HCEC 1CT (cell line): ENCODE measurements around the gene SPDYE4.
"Not testable (repeated sequence)": the region's sequence is repeated elsewhere in the genome, so short reads cannot be mapped to it uniquely, and the experiment has no call there.

Source experiments
- DNase-seq: peaks from one replicate; pipeline ENCODE4 v3.0.0-alpha.2; 2017

Gene SPDYE4, protein sequence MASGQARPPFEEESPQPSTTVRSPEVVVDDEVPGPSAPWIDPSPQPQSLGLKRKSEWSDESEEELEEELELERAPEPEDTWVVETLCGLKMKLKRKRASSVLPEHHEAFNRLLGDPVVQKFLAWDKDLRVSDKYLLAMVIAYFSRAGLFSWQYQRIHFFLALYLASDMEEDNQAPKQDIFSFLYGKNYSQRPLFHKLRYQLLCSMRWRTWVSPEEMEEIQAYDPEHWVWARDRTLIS

DNA sequence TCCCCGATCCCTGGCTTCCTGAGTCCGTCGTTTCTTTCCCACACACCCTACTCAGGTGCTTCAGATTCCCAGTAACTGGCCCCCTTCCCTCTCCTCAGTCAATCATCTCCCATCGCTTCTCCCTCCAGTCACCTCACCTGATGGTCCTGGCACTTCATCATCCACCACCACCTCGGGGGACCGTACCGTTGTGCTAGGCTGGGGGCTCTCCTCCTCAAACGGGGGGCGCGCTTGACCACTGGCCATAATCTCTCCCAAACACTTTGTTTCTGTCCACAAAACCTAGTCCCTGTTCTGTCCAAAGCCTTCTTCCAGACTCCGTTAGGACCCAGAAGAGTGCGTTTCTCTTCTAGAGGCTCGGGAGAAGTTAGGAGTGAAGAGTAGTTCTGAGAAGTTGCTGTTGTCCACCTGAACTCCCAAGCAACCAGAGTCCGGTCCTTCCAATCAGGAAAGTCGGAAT is at the start of gene SPDYE4:
SPDYE4 (minus strand) TSS at position 410 of the 460 bp plus-strand sequence; CDS start at position 246, 164 bp downstream.
- no peak for DNase-seq

DNA sequence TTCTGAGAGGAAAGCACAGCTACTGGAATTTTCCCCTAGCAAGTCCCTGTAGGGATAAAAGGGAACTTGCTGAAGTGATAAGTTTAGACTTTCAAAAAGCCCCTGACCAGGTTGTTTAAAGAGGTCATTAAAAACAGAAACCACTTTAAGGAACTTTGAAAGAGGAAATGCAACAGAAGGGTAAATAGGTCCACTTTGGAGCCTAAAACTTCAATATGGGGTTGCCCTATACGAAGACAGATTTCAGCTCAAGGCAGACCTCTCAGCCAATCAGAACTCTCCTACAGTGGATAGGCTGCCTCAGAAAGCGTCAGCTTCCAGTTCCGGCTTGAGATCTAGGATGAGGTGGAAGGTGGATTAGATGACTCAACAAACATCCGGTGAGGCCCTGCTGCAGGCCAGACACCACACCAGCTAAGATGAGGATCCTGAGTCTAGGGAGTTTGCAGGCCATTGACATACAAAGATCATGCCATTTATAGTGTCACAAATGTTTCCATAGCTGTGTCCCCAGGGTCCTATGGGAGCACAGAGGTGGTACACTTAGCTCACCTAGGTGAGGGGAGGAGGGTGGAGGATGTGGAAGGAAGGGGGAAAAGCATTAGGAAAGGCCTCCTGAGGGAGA is 48.7 kb upstream of the SPDYE4 start:
- DNase-seq: no peak

DNA sequence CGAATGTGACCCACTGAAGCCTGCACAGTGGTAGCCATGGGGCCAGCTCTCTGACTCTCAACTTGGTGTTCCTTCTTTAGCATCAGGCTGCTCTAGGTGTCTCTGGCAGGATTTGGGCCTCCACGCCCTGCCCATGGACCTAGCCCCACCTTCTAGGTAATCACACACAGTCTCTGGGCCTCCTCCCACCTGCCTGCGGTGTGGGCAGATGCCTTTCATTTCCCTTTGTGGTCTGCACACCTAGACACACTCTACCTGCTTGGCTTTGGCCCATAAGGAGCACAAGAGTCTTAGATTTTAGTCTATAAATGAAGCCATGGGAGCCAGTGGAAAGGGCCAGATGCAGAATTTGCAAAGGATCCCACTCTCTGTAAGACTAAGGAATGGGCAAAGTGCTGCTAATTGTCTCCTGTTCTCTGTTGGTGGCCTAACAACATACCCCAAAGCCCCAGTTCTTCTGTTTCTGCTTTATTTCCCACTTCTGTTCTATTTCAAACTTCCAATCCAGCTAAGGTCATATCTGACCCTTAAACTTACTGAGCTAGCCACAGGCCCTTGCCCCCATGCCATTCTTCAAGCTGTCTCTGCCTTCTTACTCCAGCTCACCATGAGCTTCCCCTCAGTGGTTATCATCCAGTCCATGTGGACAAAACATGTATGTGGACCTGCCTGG is 48.0 kb upstream of the SPDYE4 start:
- DNase-seq: no peak

DNA sequence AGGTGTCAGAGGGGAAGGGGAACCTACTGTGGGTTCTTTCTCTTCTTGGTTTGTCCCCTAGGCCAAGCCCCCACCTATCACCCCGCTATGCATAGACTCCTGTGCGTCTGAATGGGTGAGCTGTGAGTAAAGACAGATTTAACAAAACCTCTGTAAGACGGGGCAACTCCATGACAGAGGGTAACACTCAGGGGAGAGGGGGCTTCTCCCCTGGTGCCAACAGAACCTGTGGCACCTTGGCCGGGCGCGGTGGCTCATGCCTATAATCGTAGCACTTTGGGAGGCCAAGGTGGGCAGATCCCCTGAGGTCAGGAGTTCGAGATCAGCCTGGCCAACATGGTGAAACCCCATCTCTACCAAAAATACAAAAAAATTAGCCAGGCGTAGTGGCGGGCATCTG is 47.0 kb upstream of the SPDYE4 start:
- not testable (repeated sequence) for DNase-seq

DNA sequence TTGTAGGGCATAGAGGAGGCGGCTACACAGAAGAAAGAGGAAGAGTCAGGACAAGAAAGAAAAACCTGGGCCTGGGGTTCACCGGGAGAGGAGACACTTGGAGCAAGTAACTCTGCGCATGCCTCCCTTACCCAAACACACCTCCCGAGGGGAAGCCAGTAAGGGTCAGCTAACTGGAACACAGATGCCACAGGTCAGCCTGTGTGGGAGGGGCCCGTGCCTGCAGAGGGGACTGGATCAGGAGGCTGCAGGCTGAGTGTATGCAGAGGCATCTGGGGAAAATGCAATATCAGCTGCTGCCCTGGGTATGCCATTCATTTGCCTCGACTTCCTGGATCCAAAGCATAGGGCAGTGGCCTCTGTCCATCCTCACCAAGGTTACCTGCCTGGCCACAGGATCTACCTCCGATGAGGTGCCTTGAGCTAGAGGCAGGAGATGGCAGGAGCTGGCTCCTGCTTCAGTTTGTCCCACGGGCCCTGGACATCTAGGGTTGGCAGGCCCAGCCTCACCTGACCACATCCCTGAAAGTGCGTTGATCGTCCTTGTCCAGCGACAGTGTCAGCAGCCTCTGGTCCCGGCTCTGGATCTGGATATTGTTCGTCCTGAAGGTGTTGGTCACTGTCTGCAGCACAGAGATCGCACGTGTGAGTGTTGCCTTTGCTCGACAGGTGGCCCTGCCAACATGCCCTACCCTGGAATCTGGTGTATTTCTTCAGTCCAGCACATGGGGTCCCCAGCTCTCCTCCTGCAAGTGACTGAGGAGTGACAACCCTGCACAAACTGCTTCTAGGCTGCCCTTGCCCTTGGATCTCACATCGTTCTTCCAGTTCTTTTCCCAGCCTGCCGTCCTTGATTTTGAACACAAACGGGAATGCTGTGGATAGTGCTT is 45.4 kb upstream of the SPDYE4 start:
- no peak for DNase-seq

DNA sequence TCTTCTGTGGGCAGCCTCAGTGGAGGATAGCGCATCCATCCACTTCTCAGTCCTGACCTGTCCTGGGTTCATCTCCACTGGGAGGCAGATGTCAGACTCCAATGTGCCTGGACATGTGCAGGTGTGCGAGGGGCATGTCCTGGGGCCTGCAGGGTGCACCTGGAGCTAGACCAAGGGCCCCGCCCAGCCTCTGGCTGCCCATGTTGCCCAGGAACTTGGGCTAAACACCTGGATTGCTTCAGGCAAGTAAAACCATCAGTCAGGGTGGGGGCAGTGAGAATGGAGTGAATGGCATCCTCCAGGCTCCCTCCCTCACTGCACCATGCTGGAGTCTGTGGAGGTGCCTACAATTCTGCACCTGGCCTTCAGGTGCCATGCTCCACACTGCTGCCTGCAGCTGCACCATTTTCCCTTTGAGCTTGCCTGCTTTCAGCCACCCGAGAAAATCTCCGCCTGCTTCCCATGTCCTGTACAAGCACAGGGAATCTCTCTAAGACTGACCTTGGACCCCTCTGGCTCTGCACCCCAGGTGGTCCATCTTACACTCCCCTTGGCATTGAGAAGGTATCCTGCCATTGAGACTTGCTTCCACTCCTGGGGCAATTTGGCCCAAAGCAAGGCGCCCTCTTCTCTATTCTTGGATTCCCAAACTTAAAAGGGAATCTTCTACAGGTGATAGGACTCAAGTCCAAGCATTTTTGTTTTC is 42.9 kb upstream of the SPDYE4 start:
- no peak for DNase-seq

DNA sequence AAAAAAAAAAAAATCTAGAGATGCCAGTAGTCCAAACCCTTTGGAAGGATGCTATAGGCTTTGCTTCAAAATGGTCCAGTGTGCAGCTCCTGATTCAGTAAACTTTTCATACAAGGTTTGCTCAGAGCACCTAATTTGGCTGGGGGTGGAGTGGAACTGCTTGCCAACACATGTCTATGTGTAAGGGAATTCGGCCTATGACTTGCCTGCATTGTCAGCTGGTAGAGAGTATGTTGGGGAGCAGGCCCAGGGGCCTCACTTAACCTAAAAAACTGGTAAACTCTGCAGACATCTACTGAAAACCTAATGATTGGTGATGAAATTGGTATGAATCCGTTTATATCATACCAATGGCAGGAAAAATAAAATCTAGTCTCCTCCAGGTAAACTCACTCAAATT is 42.3 kb upstream of the SPDYE4 start:
- DNase-seq: no peak

DNA sequence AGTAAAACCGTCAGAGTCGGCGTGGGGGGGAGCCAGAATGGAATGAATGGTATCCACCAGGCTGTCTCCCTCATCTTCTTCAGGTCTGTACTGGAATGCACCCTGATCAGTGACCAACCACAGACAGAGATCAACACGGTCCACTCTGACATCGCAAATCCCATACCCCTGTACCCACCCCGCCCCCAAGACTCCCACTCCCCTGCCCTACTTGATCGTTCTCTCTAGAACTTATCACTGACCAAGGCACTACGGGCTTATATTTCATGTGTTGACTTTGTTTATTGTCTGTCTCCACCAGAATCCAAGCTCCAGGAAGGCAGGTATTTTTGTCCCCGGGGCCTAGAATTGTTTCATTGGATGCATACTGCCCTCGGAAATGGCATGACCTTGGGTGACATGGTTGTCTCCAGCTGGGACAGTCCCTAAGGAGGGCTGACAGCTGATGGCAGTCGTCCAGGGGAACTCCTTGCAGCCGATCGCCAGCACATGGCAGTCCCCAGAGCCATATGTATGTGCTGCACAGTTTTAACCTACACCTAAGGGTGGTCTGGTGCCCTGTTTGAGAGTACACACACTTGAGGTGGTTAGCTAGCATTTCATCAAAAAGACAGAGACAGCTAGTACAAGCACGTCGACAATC is 41.3 kb upstream of the SPDYE4 start:
- DNase-seq: no peak

DNA sequence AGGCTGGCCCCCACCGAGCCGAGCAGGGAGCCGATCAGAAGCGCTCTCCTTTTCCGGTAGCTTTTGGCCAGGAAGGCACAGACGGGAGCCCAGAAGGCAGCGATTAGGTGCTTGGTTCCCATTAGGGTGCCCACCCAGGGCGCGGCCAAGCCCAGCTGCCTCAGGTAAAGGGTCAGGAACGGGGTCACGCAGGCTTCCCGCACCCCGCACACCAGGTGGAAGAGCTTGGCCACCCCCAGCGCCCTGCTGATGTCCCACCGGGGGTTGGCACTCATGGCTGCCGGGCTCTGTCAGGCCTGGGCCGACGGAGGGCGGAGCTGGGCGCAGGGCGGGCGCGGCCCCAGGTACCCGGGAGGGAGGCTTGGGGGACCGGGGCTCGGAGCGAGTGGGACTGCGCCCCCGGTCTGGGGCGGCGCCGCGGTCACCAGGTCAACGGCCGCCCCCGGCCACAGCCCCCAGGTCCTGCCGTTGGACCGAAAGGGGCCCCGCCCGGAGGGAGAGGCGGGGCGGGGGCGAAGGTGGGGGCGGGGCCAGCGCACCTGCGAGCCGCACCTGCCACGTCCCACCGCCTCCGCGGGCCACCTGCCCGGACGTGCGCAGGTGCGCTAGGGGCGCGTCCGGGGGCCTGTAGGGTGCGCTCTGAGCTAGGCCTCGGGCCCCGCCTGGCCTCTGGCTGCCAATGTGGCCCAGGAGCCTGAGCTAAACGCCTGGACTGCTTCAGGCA is 40.7 kb upstream of the SPDYE4 start, which contains the start of gene MFSD6L:
MFSD6L (minus strand) TSS at position 520 of the 724 bp plus-strand sequence; CDS start at position 275, 245 bp downstream.
- DNase-seq: no peak

DNA sequence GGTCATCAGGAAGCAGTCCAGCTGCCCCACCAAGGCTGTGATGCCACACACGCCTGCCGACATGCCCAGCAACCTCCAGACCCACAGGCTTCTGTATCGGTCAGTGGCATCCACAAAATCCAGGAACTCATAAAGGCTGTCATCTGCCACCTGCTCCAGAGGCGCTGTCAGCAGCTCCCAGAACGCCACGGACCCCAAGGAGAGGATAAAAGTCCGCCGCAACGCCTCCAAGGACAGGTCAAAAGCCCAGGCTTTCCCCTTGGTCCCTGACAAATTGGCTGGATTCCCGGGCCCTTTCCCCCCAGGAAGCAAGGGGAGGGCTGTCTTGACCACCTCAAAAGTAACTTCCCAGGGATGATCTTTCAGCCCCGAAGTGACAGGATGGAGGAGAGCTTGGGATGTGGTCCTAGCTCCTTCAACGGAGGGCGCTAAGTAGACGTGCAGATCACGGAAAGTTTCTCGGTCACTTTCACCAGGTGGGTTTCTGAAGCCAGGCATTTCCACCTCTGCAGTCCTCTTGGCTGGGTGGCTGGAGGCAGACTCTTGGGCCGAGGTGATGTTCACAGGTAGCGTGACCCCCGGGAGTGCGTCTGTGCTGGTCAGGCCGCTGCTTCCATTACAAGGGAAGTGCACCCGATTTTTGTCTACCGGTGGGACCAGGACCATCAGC is 40.0 kb upstream of the SPDYE4 start:
- DNase-seq: no peak

DNA sequence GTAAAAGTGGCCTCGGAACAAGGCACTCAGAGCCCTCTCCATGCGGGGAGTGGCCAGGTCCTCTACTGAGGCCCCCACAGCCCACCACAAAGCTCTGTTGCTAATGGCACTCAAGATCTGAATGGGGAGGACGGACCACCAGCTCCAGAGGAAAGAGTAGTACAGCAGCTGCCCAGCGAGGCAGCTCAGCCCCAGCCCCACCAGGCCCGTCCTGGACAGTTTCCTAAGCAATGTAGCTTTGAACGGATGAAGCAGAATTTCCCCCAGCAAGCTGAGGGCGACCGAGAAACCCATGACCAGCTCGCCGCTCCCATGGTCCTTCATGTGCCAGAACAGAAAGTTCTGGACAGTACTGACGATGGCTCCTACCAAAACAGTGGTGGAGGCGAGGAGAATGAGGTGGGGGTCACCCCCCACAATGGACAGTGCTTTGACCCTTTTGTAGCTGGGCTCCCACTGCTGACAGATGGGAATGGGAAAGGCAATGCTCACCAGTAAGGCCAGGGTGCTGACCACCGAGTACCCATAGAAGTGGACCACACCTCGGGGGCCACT is 39.4 kb upstream of the SPDYE4 start:
- DNase-seq: no peak

DNA sequence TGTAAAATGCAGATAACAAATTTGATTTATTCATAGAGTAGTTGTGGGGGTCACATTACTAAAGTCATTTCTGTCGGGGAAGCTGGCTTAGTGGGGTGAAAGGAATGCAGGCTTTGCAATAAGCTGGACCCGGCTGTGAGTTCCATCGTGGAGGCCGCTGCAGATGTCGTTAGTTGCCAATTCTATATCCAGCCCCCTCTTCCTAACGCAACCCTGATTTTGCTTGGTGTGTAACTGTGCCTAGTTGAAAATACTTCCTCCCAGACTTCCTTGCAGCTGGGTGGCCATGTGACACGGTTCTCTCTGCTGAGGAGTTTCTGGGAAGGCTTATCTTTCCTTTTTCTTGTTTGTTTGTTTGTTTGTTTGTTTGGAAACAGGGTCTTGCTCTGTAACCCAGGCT is 36.3 kb upstream of the SPDYE4 start:
- no peak for DNase-seq

DNA sequence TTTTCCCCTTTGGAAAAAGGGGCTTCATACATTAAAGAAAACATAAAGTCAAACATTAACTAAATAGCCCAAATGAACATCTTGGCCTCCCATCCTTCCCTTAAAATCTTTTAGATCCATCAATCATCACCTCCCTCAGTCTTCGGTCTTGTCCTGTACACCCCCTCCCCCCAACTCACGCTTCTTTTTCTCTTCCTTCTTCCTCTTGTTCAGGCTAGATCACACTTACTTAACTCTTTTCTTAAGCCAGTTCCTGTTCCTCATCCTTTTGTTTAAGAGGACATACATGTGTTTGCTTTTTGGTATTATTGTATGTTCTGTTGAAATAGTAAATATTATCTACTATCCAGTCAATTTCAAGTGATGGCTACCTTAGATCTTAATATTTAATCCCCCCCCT is 35.3 kb upstream of the SPDYE4 start:
- no peak for DNase-seq

DNA sequence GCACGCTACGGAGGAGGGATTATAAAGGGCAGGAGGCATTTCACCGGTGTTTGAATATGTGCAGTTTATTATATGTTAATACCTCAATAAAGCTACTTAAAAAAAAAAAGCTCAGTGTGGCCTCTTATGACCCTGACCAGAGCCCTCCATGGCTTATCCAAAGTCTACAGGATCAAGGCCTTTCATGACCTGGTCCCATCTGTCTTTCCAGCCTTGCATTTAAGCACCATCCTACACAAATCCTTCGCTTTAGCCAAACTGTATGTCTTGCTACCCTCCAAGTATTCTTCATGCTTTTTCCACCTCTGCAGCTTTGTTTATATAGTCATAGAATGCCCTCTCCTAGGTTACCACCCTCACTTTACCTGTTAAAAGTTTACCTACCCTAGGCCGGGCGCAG is 34.3 kb upstream of the SPDYE4 start:
- no peak for DNase-seq

DNA sequence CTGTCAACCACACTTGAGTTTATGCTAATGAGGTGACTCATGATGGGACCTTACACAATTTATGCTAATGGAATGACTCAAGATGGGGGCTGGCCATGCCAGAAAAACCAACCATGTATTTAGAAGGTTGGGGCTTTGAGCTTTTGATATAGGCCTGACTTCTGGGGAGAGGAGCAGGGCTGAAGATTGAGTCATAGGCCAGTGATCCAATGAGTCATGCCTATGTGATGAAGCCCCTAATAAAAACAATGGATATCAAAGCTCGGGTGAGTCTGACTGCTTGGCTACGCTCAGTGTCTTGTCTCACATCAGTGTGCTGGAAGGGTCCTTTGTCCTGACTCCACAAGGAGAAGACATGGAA is 33.5 kb upstream of the SPDYE4 start:
- peak; percentile 22 for DNase-seq

DNA sequence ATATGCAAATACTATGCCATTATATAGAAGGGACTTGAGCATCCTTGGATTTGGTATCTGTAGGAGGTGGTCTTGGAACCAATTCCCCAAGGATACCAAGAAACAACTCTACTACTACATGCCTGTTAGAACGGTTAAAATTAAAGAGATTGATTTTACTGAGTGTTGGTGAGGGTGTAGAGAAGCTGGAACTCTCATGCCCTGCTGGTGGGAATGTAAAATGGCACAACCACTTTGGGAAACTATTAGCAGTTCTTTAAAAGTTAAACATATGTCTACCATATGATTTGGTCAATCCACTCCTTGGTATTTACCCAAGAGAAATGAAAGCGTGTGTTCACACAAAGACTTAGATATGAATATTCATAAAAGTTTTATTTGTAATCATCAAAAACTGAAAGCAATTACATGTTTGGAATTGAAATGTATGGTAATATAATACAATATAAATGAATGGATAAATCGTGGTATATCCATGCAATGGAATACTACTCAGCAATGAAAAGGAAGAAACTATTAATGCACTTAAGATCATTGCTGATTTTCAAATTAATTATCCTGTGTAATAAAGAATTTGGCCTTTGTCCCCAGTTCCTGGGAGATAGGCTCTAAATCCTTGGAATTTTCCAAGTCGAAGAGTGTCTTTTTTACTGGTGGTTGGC is 33.0 kb upstream of the SPDYE4 start:
- DNase-seq: no peak

DNA sequence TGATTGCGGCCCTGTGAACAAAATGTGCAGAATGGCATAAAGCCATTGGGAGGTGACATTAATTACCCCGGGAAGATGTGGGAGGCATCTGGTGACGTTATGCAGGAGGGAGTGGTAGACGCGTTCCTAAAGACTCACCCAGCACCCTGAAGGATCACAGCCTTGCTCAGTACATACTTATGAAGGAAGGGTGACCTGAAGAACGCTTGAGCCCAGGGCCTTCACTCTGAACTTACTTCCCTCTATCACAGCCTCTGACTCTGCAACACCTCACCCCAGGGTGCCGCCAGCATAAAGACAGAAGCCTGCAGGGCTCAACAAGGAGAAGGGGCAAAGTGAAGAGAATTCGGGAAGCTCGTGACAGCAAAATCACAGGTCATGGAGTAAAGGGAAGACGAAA is 31.4 kb upstream of the SPDYE4 start:
- DNase-seq: no peak

DNA sequence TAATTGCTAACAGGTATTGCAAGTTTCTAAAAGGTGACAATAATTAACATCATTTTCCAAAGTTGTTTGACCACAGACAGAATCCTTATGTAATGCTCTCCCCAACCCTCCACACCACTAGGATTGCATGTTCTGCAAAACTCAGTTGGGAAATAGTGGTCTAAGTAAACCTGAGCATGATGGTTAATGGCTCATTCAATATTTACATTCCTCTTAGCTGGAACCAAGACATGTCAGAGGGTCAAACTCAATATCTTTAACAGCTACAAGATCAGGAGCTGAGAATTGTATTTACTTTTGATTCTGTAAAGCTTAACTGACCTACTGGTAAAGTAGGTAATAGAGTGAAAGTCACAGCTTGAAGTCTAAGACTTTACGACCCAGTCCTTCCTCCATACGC is 30.7 kb upstream of the SPDYE4 start:
- DNase-seq: no peak

DNA sequence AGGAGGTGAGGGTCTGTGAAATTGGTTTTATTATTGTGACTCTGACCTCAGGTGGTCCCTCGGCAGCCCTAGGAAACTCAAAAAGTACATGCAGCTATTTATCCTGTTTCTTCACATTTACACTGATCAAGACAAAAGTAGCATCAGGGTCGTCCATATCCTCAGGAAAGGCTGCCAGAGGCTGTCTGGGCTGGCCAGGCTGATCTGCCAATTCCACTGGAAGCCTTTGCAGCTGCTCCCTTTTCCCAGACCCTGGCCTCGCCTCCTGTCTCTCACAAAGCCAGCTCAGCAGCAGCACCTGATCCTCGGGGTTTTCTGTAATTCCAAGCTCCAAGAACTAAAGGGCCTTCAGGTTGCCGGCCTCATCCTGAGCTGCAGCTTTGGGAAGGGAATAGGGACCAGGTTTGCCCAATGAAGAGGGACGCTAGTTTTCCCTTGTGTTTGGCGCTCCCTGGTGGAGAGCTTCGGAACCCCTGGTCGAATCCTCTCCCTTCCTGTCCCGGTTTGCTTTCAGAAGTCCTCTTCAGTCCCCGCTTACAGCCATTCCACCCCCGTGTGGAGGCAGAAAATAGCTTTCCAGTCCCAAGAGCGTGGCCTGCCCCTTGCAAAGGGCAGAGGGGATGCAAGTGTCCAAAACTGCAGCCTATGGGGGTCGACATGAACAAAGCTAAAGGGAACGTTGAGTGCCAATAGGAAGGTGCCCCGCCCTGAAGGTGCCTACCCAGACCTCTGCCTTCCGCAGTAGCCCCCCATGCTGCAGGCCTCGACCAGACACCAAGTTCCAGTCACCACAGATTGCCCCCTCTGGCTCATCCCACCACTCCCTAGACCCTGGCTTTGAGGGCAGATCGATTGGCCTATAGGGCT is 27.4 kb upstream of the SPDYE4 start:
- DNase-seq: peak; percentile 45
